Astrocyte (in vitro differentiated cells and primary cell): Measurements from ENCODE around the gene OR2J3. TPM values are rescaled to one million over a fixed set of nuclear protein-coding genes. Genes with fewer than 3 reads are reported as not detected.

ENCODE experiments used
- DNase-seq: peaks from one replicate; pipeline ENCODE4 v3.0.0-alpha.2; 2010; ENCODE audit warnings: low read depth
- FAIRE-seq: peaks from 2 replicates; lab custom pipeline; 2011; peaks lifted over from hg19 to GRCh38; lab: Jason Lieb, UNC
- H2AFZ ChIP-seq: 2 replicates; pipeline ENCODE4 v1.6.0; 2012; ENCODE audit warnings: low read depth, low read length, inconsistent platforms
- H3K27ac ChIP-seq: 2 replicates; pipeline ENCODE4 v1.5.1; 2011; ENCODE audit warnings: low read depth, low read length, inconsistent platforms
- H3K27me3 ChIP-seq: 2 replicates; pipeline ENCODE4 v1.6.0; 2011; ENCODE audit warnings: low read length, inconsistent platforms; ENCODE audit not compliant: insufficient read depth
- H3K36me3 ChIP-seq: 2 replicates; pipeline ENCODE4 v1.5.1; 2011; ENCODE audit warnings: low read length, inconsistent platforms; ENCODE audit not compliant: insufficient read depth
- H3K4me1 ChIP-seq: 2 replicates; pipeline ENCODE4 v1.5.1; 2011; ENCODE audit warnings: low read length, inconsistent platforms; ENCODE audit not compliant: insufficient read depth
- H3K4me2 ChIP-seq: 2 replicates; pipeline ENCODE4 v1.6.0; 2012; ENCODE audit warnings: low read length, inconsistent platforms
- H3K4me3 ChIP-seq: 2 replicates; pipeline ENCODE4 v1.5.1; 2011; ENCODE audit warnings: low read depth, mild to moderate bottlenecking, low read length, inconsistent platforms; ENCODE audit not compliant: insufficient read depth
- H3K79me2 ChIP-seq: 2 replicates; pipeline ENCODE4 v1.6.0; 2012; ENCODE audit warnings: mild to moderate bottlenecking, low read length, inconsistent platforms; ENCODE audit not compliant: insufficient read depth
- H3K9ac ChIP-seq: 2 replicates; pipeline ENCODE4 v1.6.0; 2012; ENCODE audit warnings: mild to moderate bottlenecking, low read length, inconsistent platforms
- H3K9me3 ChIP-seq: 2 replicates; pipeline ENCODE4 v1.5.1; 2012; ENCODE audit warnings: low read depth, mild to moderate bottlenecking, low read length, inconsistent platforms; ENCODE audit not compliant: insufficient read depth
- H4K20me1 ChIP-seq: 2 replicates; pipeline ENCODE4 v1.6.0; 2012; ENCODE audit warnings: low read length, inconsistent platforms; ENCODE audit not compliant: insufficient read depth
- H3K27ac Mint-ChIP-seq: one replicate; pipeline ENCODE4 v1.8.0; 2021; ENCODE audit warnings: mild to moderate bottlenecking, mixed read lengths; ENCODE audit not compliant: unreplicated experiment
- H3K27me3 Mint-ChIP-seq: one replicate; pipeline ENCODE4 v1.8.0; 2021; ENCODE audit warnings: low read depth, mixed read lengths; ENCODE audit not compliant: unreplicated experiment
- H3K36me3 Mint-ChIP-seq: one replicate; pipeline ENCODE4 v1.8.0; 2021; ENCODE audit warnings: low read depth, mixed read lengths; ENCODE audit not compliant: unreplicated experiment
- H3K4me1 Mint-ChIP-seq: one replicate; pipeline ENCODE4 v1.8.0; 2021; ENCODE audit warnings: low read depth, mixed read lengths; ENCODE audit not compliant: unreplicated experiment
- H3K4me3 Mint-ChIP-seq: one replicate; pipeline ENCODE4 v1.8.0; 2021; ENCODE audit warnings: mild to moderate bottlenecking, moderate library complexity, mixed read lengths; ENCODE audit not compliant: unreplicated experiment
- H3K9me3 Mint-ChIP-seq: one replicate; pipeline ENCODE4 v1.8.0; 2021; ENCODE audit warnings: mild to moderate bottlenecking, mixed read lengths; ENCODE audit not compliant: unreplicated experiment
- EZH2 ChIP-seq: IDR thresholded peaks from 2 replicates; pipeline ENCODE4 v1.6.1; 2012; ENCODE audit warnings: mild to moderate bottlenecking, low read length, inconsistent platforms; ENCODE audit not compliant: insufficient read depth
- total RNA-seq: library from RNA; stranded (reverse); gene quantifications from 2 replicates; pipeline ENCODE4 v1.2.1, GENCODE V29; 2021
- TF ChIP-seq, protein P1 (sequence below): IDR thresholded peaks from 2 replicates; pipeline ENCODE4 v1.5.1; 2011; ENCODE audit warnings: low read depth, mild to moderate bottlenecking, inconsistent platforms, low read length, moderate library complexity; ENCODE audit not compliant: insufficient read depth

The OR2J3 gene
- total RNA-seq, 1 donor from 2014 or later: not detected

DNA sequence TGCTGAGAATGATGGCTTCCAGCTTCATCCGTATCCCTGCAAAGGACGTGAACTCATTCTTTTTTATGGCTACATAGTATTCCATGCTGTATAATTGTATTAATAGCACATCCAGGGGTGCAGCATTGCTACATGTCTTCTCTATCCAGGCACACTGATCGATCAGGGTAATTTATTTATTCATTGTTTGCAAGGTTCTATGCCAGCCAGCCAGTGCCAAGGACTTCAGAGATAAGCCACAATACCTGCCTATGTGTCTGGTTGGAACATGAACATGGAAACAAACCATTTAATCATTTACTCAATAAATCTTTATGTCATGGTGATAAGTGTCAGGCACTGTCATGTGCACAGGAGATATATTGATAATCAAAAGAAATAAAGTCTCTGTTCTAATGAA, 14.9 kb upstream of the OR2J3 start:
- H3K9me3 ChIP-seq: no peaks in the 10 kb centered on the region
- no peak for FAIRE-seq
- H3K9ac ChIP-seq: no peak overlapping the region
- no peaks in the 10 kb centered on the region for H3K4me1 ChIP-seq
- no peaks in the 10 kb centered on the region for H3K36me3 ChIP-seq
- no peak overlapping the region for H3K4me2 ChIP-seq
- H3K4me3 ChIP-seq: no peak overlapping the region
- H3K27me3 ChIP-seq: no peaks in the 10 kb centered on the region
- Mint-ChIP-seq H3K27me3 (no peaks in the 10 kb centered on the region), H3K9me3 (no peaks in the 10 kb centered on the region), H3K36me3 (no peaks in the 10 kb centered on the region), H3K4me3 (no peak overlapping the region), H3K4me1 (no peaks in the 10 kb centered on the region), H3K27ac (no peak overlapping the region)
- H3K27ac ChIP-seq: no peak overlapping the region
- TF ChIP-seq, protein P1, sequence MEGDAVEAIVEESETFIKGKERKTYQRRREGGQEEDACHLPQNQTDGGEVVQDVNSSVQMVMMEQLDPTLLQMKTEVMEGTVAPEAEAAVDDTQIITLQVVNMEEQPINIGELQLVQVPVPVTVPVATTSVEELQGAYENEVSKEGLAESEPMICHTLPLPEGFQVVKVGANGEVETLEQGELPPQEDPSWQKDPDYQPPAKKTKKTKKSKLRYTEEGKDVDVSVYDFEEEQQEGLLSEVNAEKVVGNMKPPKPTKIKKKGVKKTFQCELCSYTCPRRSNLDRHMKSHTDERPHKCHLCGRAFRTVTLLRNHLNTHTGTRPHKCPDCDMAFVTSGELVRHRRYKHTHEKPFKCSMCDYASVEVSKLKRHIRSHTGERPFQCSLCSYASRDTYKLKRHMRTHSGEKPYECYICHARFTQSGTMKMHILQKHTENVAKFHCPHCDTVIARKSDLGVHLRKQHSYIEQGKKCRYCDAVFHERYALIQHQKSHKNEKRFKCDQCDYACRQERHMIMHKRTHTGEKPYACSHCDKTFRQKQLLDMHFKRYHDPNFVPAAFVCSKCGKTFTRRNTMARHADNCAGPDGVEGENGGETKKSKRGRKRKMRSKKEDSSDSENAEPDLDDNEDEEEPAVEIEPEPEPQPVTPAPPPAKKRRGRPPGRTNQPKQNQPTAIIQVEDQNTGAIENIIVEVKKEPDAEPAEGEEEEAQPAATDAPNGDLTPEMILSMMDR: no peak
- no peak for TF ChIP-seq EZH2
- H2AFZ ChIP-seq: no peak overlapping the region
- H4K20me1 ChIP-seq: no peaks in the 10 kb centered on the region
- no peak for DNase-seq
- H3K79me2 ChIP-seq: no peaks in the 10 kb centered on the region

DNA sequence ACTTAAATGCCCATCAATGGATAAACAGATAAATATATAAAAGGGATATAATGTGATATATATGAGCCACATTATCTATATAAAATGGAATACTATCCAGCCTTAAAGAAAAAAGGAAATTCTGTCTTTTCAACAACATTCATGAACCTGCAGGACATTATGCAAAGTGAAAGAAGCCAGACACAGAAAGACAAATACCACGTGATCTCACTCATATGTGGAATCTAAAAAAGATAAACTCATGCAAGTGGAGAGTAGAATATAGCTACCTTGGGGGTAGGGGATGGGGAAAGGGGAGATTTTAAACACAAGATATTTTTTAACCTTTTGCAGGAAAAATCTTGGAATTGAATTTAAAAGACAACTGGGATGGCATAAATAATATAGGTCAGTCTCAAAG, 10.1 kb upstream of the OR2J3 start:
- H3K36me3 Mint-ChIP-seq: no peaks in the 10 kb centered on the region
- Histone ChIP-seq H3K9ac (no peak overlapping the region), H2AFZ (no peak overlapping the region), H3K27me3 (no peaks in the 10 kb centered on the region), H3K4me2 (no peak overlapping the region), H3K4me1 (no peaks in the 10 kb centered on the region), H3K4me3 (no peak overlapping the region), H3K79me2 (no peaks in the 10 kb centered on the region), H3K27ac (no peak overlapping the region), H3K36me3 (no peaks in the 10 kb centered on the region), H3K9me3 (no peaks in the 10 kb centered on the region), H4K20me1 (no peaks in the 10 kb centered on the region)
- FAIRE-seq: no peak
- no peaks in the 10 kb centered on the region for H3K9me3 Mint-ChIP-seq
- H3K27ac Mint-ChIP-seq: no peak overlapping the region
- TF ChIP-seq, protein P1: no peak
- TF ChIP-seq EZH2: no peak
- DNase-seq: no peak
- no peaks in the 10 kb centered on the region for H3K27me3 Mint-ChIP-seq
- H3K4me3 Mint-ChIP-seq: no peak overlapping the region
- H3K4me1 Mint-ChIP-seq: no peaks in the 10 kb centered on the region

- no peak within 1 kb of the TSS for H3K27ac ChIP-seq
- H4K20me1 ChIP-seq: no peaks in the 10 kb centered on the region
- H3K9me3 ChIP-seq: no peaks in the 10 kb centered on the region
- no peak within 1 kb of the TSS for H3K27ac Mint-ChIP-seq
- no peaks in the 10 kb centered on the region for H3K27me3 Mint-ChIP-seq
- no peaks in the 10 kb centered on the region for H3K9me3 Mint-ChIP-seq
- no peak within 1 kb of the TSS for H3K4me2 ChIP-seq
- no peak within 1 kb of the TSS for H2AFZ ChIP-seq
- no peak within 1 kb of the TSS for H3K9ac ChIP-seq
- H3K4me3 ChIP-seq: no peak within 1 kb of the TSS
- H3K36me3 ChIP-seq: no peaks in the 10 kb centered on the region
- no peak within 1 kb of the TSS for H3K4me3 Mint-ChIP-seq
- H3K27me3 ChIP-seq: no peaks in the 10 kb centered on the region
- FAIRE-seq (no peak), DNase-seq (no peak)
- H3K4me1 ChIP-seq: no peaks in the 10 kb centered on the region
- H3K4me1 Mint-ChIP-seq: no peaks in the 10 kb centered on the region
- no peaks in the 10 kb centered on the region for H3K79me2 ChIP-seq
- no peak for TF ChIP-seq EZH2
- TF ChIP-seq, protein P1: no peak
- H3K36me3 Mint-ChIP-seq: no peaks in the 10 kb centered on the region
These were observed 8.7 kb upstream of the OR2J3 start, which contains the start of gene OR2J1 for GRCh38 chr6:29099190-29099589. OR2J1 (plus strand) TSS chr6:29099490; CDS start chr6:29100943, 1,453 bp downstream.
